ENCODE data around the gene CTXND1.

- no peak for TF ChIP-seq EZH2 (IDR thresholded peaks at IDR 0.05; ENCODE audit: insufficient read depth, poor library complexity, severe bottlenecking)
- TF ChIP-seq EZH2phosphoT487 (IDR thresholded peaks at IDR 0.05; ENCODE audit: insufficient read depth, low read depth): peak; percentile 63; the same call in 1 of the 2 replicates
Observed at GRCh38 chr15:80252121-80252518, at the start of gene CTXND1.

Measured in GM23248 (cell line).